ENCODE data around the gene FAM50A. TPM values are rescaled to one million over a fixed set of nuclear protein-coding genes. Genes with fewer than 3 reads are reported as not detected.
A peak's percentile ranks its signal among the peaks of the same experiment; 100 is the strongest.

FAM50A gene
- total RNA-seq, 1 experiment from 2014 or later: 53.8 TPM

GRCh38 chrX:154487518-154488290 lies 43.8 kb downstream of the FAM50A start:
- Histone ChIP-seq H3K9me3 (ENCODE audit: low read length) (no peaks in the 10 kb centered on the region), H4K20me1 (ENCODE audit: low read length) (no peaks in the 10 kb centered on the region), H3K9ac (ENCODE audit: low read length) (no peak overlapping the region), H3F3A (ENCODE audit: low read length, unreplicated experiment) (no peaks in the 10 kb centered on the region), H2AFZ (ENCODE audit: low read length) (no peak overlapping the region), H3K27ac (ENCODE audit: low read length) (no peak overlapping the region), H3K79me2 (ENCODE audit: low read length) (peaks cover 52% of the 10 kb centered on the region), H3K36me3 (ENCODE audit: low read depth, low read length) (peaks cover 15% of the 10 kb centered on the region), H3K4me1 (ENCODE audit: insufficient read depth, low read length) (peaks cover 34% of the 10 kb centered on the region), H3K27me3 (ENCODE audit: low read length) (no peaks in the 10 kb centered on the region), H3K4me3 (ENCODE audit: low read length) (no peak overlapping the region), H3K4me2 (ENCODE audit: low read length) (no peak overlapping the region), H3K9me2 (replicated peaks; ENCODE audit: low read length) (no peaks in the 10 kb centered on the region)
- intact Hi-C loops (cut with micrococcal nuclease): no loop called here
- DNase-seq: no peak
- TF ChIP-seq, protein P1, sequence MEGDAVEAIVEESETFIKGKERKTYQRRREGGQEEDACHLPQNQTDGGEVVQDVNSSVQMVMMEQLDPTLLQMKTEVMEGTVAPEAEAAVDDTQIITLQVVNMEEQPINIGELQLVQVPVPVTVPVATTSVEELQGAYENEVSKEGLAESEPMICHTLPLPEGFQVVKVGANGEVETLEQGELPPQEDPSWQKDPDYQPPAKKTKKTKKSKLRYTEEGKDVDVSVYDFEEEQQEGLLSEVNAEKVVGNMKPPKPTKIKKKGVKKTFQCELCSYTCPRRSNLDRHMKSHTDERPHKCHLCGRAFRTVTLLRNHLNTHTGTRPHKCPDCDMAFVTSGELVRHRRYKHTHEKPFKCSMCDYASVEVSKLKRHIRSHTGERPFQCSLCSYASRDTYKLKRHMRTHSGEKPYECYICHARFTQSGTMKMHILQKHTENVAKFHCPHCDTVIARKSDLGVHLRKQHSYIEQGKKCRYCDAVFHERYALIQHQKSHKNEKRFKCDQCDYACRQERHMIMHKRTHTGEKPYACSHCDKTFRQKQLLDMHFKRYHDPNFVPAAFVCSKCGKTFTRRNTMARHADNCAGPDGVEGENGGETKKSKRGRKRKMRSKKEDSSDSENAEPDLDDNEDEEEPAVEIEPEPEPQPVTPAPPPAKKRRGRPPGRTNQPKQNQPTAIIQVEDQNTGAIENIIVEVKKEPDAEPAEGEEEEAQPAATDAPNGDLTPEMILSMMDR (conservative IDR thresholded peaks at IDR 0.05; ENCODE audit: low read depth, low read length): no peak
- TF ChIP-seq EZH2 (IDR thresholded peaks at IDR 0.05; ENCODE audit: low read length, unreplicated experiment): no peak
- no peak for TF ChIP-seq EZH2phosphoT487 (IDR thresholded peaks at IDR 0.05; ENCODE audit: borderline replicate concordance, low read length)
- CTCF ChIA-PET: no interaction called here
- no TSS peak for BruUV-seq (replicated peaks)
- ATAC-seq: no peak
- POLR2A ChIA-PET (ENCODE audit: unreplicated experiment): no interaction called here

GRCh38 chrX:154488336-154489075 lies 44.6 kb downstream of the FAM50A start:
- no peaks in the 10 kb centered on the region for H3K9me3 ChIP-seq (ENCODE audit: low read length)
- H3K27me3 ChIP-seq (ENCODE audit: low read length): no peaks in the 10 kb centered on the region
- no peaks in the 10 kb centered on the region for H3K9me2 ChIP-seq (replicated peaks; ENCODE audit: low read length)
- no peak overlapping the region; the same call in 1 of the 2 replicates for H3K4me3 ChIP-seq (ENCODE audit: low read length)
- H3K79me2 ChIP-seq (ENCODE audit: low read length): peaks cover 52% of the 10 kb centered on the region
- H2AFZ ChIP-seq (ENCODE audit: low read length): no peak overlapping the region
- peaks cover 15% of the 10 kb centered on the region for H3K36me3 ChIP-seq (ENCODE audit: low read depth, low read length)
- no peaks in the 10 kb centered on the region for H4K20me1 ChIP-seq (ENCODE audit: low read length)
- intact Hi-C loops (cut with micrococcal nuclease): no loop called here
- no peak overlapping the region for H3K27ac ChIP-seq (ENCODE audit: low read length)
- no peaks in the 10 kb centered on the region for H3F3A ChIP-seq (ENCODE audit: low read length, unreplicated experiment)
- no peak overlapping the region for H3K9ac ChIP-seq (ENCODE audit: low read length)
- POLR2A ChIA-PET (ENCODE audit: unreplicated experiment): no interaction called here
- ATAC-seq: no peak
- peak overlapping the region; percentile 87; the same call in 1 of the 2 replicates for H3K4me2 ChIP-seq (ENCODE audit: low read length)
- no peak for DNase-seq
- TF ChIP-seq EZH2 (IDR thresholded peaks at IDR 0.05; ENCODE audit: low read length, unreplicated experiment): no peak
- no peak for TF ChIP-seq EZH2phosphoT487 (IDR thresholded peaks at IDR 0.05; ENCODE audit: borderline replicate concordance, low read length)
- TF ChIP-seq, protein P1 (conservative IDR thresholded peaks at IDR 0.05; ENCODE audit: low read depth, low read length): no peak
- CTCF ChIA-PET: no interaction called here
- no TSS peak for BruUV-seq (replicated peaks)
- H3K4me1 ChIP-seq (ENCODE audit: insufficient read depth, low read length): peaks cover 34% of the 10 kb centered on the region

Measured in PC-3 (cell line).